NCI-H748 treated with DMSO at 0.1 percent for 48 hours (cell line): ENCODE data around the gene CUEDC1.

Source experiments
- DNase-seq: peaks from one replicate; lab custom pipeline; 2025; lab: John Stamatoyannopoulos, UW

The CUEDC1 gene

DNA sequence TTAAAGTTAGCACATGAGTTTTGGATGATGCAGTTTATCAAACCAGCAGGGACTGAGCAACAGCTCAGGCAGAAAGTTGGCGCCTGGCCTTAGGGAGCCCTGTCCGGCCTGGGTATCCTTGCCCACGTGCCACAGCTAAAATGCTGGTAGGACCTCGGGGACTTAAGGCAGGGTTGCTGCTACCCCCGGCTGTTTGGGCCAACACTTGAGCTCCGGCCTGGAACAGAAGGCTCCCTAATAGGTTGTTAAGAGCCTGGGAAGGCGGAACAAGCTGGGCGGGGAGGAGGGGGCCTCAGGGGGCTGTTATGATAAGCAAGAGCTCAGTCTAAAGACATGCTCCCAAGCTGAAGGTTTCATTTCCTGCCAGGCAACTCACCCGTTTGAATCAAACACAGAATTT lies 39.7 kb downstream of the CUEDC1 start:
- no peak for DNase-seq

DNA sequence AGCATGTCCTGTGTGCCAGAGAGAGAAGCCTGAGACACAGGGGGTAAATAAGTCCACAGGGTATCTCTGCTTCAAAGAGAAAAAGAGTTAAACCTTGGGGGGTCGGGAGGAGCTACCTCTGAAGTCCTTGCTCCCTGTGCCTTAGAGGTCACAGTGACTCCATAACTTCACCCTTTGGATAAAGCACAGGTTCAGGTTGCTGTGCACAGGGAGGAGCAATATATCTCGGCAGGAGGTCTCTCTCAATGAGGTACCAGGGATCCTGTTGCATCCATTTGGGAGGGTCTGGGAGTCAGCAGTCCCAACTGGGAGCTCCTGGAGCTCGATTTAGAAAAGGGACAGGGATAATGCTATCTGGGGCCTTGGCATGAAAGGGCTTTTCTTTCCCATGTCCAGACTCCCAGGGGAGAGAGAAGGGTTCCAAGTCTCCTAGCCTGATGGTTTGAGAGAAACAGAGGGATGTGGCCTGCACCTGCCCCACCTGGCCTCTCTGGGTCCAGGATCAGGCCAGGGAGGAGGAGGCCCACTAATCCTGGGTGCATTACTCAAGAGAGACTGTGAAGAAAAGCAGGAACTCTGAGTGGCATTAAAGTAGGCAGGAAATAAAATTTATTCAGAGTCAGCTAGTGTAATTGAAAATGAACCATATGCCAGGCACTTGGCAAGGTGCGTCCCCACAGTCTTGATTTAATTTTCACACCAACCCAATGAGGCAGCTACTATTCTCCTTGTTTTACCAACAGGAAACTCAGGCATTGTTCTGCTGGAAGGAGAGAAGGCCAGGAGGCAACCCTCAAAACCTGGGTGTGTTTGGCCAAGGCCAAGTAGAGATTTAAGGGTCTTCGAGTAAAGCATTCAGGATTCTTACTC lies 40.7 kb downstream of the CUEDC1 start:
- DNase-seq = no peak

DNA sequence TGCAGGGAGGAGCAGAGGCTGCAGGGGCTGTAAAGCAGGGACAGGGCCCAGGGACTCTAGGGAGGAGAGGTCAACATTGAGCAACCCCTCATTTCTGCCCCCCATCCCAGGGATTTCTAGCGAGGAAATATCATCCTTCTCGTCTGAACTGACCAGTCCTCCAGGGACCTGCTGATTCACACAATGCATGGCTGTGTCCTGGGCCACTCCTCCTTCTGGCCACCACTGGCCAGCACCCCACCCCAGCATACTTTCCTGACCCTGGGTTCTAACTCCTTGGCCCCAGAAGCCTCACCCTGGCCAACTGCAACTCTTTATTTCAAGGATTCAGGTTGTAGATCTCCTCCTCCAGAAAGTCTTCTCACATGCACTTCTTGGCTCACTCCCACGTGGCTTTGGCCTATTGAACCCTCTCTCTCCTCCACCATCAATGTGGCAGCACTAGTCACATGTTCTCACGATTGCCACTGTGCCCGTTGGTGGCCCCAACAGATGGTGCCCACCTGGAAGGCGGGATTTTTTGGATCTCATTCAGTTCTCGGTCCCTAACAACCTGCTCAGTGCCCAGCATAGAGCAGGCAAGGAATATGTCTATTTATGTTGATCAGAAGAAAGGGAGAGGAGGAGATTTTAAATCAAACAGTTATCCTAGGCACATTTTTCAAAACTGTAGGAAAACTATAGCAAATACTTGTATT lies 41.5 kb downstream of the CUEDC1 start:
- DNase-seq = no peak

DNA sequence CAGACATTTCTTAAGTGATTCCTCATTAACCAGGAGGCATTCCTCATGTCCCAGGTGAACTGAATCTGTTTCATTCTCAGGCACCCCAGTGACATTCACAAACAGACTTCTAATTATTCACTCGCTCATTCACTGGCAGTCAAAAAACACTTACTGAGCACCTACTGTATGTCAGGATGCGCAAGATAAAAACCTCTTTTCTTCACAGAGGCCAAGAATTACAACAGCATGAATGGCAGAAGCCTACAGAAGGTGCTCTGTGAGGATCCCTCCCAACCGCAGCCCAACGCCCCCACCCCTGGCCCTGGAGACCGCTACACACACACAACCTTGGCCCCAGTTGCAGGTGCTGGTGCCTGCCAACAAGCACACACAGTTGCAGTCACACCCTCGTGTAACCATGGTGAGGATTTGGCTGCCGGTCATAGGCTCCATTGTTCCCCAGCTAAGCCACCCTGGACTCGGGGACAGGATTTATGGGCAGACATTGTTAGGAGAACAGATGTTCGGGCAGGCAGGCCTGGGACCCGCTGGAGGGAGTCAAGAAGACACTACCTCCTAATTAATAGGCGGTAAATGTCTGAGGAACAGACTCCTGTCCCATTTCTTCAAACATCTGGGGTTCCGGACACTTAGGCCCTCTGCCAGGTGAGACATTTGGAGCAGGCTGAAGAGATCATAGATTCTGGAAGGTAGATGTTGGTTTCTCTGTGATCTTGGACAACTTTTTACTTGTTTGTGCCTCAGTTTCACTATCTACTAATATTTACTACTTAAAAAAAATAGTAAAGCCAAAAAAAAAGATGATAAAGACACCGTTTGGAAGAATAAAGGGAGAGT lies 43.2 kb downstream of the CUEDC1 start:
- peak; percentile 93 for DNase-seq

DNA sequence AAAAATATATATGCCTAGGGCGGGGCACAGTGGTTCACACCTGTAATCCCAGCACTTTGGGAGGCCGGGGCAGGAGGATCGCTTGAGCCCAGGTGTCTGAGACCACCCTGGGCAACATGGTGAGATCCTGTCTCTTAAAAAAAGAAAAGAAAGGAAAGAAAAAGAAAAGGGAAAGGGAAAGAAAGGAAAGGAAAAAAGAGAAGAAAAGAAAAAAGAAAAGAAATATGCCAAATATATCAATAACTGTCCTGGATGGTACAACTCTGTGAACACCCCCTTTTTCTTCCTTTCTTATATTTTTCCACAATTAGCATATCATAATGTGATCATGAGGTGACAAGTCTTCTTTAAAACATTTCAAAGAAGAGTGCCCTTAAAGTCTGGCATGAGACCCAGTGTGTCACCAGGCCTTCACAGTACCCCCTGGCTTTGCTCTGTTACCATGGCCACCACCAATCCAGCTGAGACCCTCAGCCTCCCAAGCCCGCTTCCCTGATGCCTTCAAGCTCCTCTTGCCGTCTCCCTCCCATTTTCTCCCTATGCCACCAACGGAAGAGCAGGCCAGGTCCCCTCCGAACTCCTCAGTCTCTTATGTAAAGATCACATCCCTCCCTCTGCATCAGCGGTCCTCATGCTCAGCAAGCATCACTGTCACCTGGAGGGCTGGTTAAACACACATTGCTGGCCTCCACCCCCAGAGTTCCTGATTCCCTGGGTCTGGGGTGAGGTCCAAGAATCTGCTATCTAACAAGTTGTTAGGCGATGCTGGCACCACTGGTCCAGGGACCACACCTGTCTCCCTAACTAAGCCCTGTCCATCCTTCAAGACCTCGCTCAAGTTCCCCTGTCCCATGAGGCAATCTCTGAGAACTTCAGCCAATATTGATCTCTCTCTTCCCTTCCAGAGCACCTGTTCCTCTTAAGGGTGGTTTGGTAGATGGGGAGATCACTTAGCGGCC lies 44.5 kb downstream of the CUEDC1 start:
- DNase-seq = no peak

DNA sequence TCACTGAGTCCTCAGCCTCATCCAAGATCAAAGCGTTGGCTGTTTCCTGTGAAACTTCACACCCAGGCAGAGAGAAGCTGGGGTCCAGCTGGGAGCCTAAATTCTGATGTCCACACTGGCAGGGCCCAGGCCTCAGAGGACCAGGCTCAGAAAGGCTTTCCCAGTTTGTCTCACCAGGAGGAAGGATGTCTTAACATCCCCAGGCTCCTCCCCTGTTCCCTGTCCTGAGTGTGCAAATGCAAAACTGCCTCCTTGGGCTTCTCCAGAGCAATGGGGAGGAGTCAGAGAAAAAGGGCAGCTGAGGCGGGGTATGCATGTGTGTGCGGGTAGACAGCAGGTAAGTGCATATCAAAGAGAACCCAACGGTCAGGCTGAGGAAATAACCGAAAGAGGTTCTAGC lies 45.7 kb downstream of the CUEDC1 start:
- DNase-seq = no peak

DNA sequence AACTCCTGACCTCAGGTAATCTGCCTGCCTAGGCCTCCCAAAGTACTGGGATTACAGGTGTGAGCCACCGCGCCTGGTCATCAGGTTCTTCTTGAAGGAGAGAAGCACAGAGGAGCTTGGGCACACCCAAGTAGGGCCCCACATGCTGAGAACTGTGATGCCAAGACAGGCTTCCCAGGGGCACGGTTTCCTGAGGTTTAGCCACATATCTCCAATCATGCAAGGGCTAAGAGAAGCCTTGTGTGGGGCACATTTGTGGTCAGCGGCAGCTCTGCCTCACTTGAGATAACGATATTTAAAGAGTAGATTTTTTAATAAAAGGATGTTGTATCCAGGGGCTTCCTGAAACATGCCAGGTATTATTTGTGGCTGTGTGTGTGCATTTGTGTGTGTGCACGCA lies 46.9 kb downstream of the CUEDC1 start:
- no peak for DNase-seq

DNA sequence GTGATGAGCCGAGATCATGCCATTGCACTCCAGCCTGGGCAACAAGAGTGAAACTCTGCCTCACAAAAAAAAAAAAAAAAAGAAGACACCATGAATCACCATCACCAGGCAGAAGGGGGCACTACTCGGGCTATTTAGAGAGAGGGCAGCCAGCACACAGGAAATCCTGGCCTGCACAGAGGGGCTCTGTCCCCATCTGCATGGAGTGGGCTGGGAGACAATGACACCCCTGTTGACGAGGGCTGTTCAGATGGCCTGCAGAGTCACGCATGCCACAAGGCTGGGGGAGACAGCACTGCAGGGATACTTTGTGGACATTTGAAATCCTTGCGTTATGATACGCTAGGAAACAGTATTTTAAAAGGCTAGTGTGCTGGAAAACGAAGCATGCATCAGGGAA lies 48.3 kb downstream of the CUEDC1 start:
- no peak for DNase-seq

DNA sequence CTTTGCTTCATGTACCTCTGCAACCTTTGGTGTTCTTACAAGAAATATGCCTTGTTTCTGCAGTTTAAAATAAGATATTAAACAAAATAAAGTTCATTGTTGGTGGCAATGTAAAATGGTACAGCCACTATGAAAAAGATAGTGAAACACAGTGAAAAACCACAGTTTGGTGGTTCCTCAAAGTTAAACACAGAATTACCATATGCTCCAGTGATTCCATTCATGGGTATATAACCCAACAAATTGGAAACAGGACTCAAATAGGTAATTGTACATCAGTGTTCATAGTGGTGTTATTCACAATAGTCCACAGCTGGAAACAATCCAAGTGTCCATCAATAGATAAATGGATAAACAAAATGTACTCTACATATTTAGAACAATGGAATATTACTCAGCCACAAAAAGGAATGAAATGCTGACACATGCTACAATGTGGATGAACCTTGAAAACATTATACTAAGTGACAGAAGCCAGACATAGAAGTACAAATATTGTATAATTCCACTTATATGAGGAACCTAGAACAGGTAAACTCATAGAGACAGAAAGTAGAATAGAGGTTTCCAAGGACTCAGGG lies 49.2 kb downstream of the CUEDC1 start:
- DNase-seq = no peak

DNA sequence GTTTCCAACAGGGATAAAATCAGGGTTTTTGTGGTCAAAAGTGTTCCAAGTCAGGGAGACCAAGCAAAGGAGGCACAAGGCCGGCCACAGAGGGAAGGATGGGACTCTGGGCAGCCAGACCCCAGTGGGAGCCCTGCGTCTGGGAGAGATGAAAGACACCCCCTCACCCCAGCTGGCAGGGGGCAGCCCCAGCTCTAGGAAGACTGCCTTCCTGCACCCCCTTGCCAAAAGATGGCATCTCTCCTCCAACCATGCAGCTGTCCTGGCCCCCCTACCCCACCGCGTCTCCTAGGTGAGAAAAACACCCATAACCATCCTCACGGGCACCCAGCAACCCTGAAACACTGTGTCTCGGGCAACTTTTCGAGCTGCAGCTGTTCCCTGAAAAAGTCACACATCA lies 51.3 kb downstream of the CUEDC1 start:
- no peak for DNase-seq

DNA sequence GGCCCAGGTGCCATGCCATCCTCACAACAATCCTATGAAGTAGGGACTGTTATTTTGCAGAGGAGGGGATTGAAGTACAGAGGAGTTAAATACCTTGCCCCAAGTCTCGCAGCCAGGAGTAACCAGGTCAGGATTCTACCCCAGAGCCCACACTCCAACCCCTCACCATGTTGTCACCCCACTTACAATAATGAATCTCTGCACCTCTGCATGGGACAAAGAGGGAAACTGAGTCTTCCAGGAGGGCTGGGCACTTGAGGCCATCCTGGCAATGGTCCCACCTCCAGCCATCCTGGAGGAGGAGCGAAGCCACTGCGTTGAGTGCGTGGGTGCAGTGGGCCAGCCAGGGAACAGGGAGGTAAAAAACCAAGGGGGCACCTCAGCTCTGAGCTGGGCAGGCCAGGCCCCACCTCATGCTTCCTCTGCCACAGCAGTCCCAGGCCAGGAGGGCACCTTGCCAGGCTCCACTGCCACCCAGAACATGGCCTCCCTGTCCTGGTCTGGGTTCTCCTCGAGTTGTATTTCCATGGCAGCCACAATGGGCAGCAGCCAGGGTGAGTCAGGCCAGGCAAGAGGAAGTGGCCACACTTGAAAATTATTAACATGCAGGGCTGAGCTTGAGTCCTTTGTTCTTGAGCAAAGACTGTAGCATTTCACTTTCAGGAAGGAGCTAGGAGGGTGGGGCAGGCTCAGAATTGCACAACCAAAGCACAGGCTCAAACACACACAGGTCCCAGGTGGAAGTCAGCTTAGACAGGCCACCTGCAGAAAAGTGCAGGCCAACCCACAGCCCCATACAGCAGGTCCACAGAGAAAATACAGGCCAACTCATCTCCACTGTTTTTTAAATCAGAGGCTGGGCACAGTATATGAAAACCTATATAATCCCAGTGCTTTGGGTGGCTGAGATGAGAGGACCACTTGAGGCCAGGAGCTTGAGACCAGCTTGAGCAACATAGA lies 52.1 kb downstream of the CUEDC1 start:
- DNase-seq = peak; percentile 88

DNA sequence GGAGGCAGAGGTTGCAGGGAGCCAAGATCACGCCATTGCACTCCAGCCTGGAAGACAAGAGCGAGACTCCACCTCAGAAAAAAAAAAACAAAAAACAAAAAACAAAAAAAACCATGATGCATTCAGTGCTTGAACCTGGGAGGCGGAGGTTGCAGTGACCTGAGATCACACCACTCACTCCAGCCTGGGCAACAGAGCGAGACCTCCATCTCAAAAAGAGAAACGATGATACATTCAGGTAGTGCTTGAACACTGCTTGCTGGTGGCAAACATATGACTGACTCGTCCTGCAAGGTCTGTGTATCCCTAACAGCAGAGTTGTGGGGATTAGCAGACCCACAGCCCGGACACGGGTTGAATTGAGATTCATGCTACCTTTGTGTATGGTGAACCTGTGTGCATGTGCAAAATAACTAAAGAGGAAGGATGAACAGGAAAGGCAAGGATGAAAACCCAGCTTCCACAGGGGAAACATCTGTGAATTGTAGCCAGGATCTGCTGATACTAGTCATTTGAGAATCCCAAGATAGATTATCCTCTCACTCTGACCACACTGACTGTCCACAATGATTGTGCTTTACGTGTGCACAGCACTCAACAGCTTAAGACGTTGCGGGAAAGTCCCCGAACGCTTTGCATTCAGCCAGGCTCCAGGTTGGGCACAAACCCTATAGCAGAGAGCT lies 53.0 kb downstream of the CUEDC1 start:
- DNase-seq = no peak

DNA sequence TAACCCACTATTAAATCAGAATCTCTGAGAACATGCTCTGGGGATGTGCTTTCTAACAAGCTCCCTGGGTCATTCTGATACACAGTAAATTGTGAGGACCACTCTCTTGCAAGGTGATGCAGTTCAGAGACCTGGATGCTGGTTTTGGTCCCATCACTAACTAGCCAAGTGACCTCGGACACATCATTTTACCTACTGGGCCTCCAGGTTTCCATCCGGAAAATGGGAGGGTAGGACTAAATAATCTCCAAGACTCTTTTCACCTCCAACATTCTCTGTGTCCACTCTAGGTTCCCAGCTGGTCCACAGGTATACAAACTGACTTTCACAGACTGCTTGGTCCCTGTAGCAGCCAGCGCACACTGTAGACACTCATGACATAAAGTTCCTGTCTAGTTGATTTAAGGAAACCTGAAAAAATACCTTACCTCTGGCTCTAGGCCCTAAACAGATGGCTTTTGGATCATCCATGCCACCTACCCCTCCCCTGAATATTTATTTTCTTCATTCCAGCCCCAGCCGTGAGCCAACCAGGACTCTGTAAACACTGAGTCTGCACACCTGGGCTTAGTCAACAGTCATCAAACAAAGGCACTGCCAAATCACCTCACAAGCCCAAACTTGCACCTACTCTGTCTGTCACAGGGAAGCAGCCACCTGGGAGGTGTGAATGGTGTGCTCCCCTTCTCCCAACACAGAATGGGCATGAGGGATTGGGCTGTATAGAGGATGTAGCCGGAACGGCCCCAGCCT lies 54.0 kb downstream of the CUEDC1 start:
- DNase-seq = peak; percentile 98

DNA sequence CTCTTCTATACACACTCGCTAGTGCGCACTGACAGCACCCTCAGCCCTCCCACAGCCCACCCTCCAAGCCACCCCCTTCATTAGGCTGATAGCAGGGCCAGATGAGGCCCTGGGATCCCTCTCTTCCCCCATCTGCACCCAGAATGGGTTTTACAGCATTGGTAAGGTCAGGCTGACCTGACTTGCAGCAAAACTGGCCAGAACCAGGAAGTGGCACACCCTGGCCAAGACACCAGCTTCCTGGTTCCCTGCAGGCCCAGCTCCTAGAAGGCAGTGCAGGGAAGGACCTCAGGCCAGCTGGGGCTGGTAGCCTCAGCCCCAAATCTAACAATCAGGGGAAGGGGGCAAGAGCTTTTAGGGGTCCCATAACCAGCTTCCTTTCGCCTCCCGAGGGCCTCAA lies 55.4 kb downstream of the CUEDC1 start:
- DNase-seq = no peak

DNA sequence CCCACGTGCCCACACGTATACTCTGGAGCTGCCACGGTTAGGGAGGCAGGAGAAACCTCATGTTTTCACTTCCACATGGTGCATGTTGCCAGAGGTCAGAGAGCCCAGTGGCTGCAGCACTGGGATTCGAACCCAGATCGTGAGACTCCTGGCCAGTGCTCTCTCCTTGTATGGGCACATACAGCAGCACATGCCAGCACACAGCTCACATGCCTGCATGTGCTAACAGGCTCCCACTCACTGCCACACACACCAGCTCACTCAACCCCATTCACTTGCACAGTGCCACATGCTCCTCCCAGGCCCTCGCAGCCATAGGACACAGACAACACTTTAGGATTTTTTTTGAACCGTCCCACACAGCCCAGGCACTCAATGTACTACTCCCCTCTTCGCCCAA lies 55.8 kb downstream of the CUEDC1 start:
- DNase-seq = no peak

DNA sequence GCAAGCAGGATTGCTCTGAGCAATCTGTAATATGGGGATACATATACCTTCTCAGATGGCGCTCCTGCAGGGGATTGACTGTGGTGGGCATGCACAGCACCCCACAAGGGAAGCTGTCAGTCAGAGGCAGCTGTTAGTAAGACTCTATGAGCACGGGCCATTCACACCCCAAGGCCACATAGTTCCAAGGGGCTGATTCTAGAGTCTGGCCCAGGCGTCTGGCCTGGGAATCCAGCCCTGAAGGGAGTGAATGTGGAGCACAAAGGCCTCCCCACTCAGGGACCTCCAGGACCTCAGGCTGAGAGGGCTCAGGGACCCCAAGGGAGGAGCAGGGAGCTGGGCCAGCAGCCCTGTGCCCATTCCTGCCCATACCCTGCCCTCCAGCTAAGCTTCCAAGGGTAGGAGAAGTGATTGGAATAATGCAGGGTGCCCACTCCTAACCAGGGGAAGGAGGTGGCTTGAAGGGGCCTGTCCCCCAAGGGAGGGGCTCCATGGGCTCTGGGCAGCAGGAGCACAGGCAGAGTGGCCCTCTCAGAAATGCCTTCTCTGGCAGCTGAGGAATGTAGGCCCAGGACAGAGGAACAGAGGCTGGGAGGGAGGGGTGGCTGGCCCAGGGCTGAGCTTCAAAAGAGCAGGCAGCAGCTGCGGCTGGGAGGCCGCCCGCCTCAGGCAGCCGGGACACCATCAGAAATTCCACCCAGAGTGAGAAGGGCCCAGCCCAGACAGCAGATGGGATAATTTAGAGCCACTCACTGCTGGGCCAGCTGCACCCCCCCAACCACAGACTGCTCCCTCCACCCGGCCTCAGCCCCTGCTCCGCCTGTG lies 56.5 kb downstream of the CUEDC1 start:
- DNase-seq = no peak

DNA sequence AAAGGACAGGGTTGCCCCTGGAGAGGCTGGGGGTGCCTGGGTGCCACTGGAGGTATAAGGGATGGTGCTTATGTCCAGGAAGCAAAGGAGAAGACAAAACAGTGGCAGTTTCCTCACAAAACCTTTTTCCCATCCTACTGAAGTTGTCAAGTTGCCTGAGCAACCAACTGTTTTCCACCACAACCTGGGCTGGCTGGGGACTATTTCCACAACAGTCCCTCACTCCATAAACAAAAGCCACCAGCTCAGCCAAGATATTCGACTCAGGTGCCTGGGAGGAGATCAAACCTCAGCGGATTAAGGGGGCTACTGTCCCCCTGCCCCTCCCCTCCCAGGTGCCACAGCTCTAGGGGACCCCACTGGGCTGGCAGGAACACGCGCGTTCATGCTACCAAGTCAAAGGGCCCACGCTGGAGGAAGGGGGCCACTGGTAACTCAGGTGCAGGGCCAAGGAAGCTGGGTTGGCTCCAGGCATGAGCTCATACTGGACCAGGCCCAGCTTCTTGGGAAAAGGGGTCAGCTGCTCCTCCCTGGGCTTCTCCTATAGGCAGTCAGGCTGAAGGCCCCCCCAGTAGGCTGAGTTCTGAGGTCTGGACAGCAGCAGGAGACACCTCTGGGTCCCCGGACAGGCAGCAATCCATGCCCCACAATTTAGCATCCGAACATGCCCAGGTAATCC lies 59.7 kb downstream of the CUEDC1 start:
- DNase-seq = no peak
